SK-N-SH treated with all-trans-retinoic acid at 6 μM for 48 hours (cell line): ENCODE results near the gene LHFPL2.

Experiments
- ARNTL ChIP-seq: fragments of 450-650 bp; formaldehyde crosslinking; IDR thresholded peaks from 2 replicates; pipeline ENCODE4 v1.5.0; 2020; ENCODE audit warnings: low read depth, mild to moderate bottlenecking, moderate library complexity, borderline replicate concordance
- CSDC2 ChIP-seq: fragments of 250-450 bp; sonication (Bioruptor Pico); IDR thresholded peaks from 2 replicates; pipeline ENCODE4 v1.5.0; 2020; ENCODE audit warnings: mild to moderate bottlenecking, moderate library complexity
- ISL1 ChIP-seq: fragments of 250-450 bp; sonication (Bioruptor Pico); IDR thresholded peaks from 2 replicates; pipeline ENCODE4 v2.1.2; 2022; ENCODE audit warnings: mild to moderate bottlenecking, moderate library complexity
- TOX ChIP-seq: fragments of 250-450 bp; sonication (Bioruptor Pico); IDR thresholded peaks from 2 replicates; pipeline ENCODE4 v1.8.0; 2021; ENCODE audit warnings: mild to moderate bottlenecking, moderate library complexity, borderline replicate concordance
- TF ChIP-seq, protein P1 (sequence below): fragments of 250-450 bp; sonication (Bioruptor Pico); IDR thresholded peaks from 2 replicates; pipeline ENCODE4 v1.5.1; 2021; ENCODE audit warnings: mild to moderate bottlenecking, moderate library complexity
- TF ChIP-seq, protein P2 (sequence below): fragments of 250-450 bp; sonication (Bioruptor Pico); IDR thresholded peaks from 2 replicates; pipeline ENCODE4 v1.8.0; 2020; ENCODE audit warnings: mild to moderate bottlenecking, moderate library complexity, borderline replicate concordance

DNA sequence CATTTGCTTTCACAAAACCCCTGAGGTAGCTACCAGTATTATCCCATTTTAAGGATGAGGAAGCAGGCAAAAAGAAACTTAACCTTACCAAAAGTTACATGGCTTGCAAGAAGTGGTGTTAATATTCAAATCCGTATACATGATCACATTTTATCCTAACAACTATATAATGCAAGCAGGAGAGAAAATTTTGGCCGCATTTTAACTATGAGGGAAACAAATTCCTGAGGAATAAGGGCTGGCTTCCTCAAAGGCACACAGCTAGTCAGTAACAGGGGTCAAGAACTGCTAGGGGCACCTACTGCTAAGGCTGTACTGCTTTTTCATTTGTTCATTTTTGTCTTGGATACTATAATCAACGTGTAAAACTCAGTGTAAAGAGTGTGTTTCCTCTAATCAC is 81.0 kb downstream of the LHFPL2 start:
- TF ChIP-seq ARNTL (CRISPR knock-in tag) (no peak), CSDC2 (CRISPR knock-in tag) (no peak), ISL1 (CRISPR knock-in tag) (no peak), TOX (CRISPR knock-in tag) (no peak)
- TF ChIP-seq, protein P1, sequence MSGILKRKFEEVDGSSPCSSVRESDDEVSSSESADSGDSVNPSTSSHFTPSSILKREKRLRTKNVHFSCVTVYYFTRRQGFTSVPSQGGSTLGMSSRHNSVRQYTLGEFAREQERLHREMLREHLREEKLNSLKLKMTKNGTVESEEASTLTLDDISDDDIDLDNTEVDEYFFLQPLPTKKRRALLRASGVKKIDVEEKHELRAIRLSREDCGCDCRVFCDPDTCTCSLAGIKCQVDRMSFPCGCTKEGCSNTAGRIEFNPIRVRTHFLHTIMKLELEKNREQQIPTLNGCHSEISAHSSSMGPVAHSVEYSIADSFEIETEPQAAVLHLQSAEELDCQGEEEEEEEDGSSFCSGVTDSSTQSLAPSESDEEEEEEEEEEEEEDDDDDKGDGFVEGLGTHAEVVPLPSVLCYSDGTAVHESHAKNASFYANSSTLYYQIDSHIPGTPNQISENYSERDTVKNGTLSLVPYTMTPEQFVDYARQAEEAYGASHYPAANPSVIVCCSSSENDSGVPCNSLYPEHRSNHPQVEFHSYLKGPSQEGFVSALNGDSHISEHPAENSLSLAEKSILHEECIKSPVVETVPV (CRISPR knock-in tag) = no peak
- TF ChIP-seq, protein P2, sequence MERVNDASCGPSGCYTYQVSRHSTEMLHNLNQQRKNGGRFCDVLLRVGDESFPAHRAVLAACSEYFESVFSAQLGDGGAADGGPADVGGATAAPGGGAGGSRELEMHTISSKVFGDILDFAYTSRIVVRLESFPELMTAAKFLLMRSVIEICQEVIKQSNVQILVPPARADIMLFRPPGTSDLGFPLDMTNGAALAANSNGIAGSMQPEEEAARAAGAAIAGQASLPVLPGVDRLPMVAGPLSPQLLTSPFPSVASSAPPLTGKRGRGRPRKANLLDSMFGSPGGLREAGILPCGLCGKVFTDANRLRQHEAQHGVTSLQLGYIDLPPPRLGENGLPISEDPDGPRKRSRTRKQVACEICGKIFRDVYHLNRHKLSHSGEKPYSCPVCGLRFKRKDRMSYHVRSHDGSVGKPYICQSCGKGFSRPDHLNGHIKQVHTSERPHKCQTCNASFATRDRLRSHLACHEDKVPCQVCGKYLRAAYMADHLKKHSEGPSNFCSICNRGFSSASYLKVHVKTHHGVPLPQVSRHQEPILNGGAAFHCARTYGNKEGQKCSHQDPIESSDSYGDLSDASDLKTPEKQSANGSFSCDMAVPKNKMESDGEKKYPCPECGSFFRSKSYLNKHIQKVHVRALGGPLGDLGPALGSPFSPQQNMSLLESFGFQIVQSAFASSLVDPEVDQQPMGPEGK (CRISPR knock-in tag) = no peak
